Effector memory CD4-positive, alpha-beta T cell (primary cell): Measurements from ENCODE around the gene EIF5AL1.
"Not testable (repeated sequence)": the region's sequence is repeated elsewhere in the genome, so short reads cannot be mapped to it uniquely, and the experiment has no call there.

Experiments used
- DNase-seq, 3 donors: peaks; one replicate each; pipeline ENCODE4 v3.0.0-alpha.2; 2020
- H3K27ac ChIP-seq: 2 replicates; pipeline ENCODE4 v1.7.0; 2013; ENCODE audit warnings: mild to moderate bottlenecking, low read length, moderate library complexity; ENCODE audit not compliant: insufficient read depth, poor library complexity, severe bottlenecking
- H3K27me3 ChIP-seq: replicated peaks from 2 replicates; pipeline ENCODE4 v1.7.0; 2013; ENCODE audit warnings: mild to moderate bottlenecking, low read length; ENCODE audit not compliant: insufficient read depth, control insufficient read depth, poor library complexity, severe bottlenecking
- H3K36me3 ChIP-seq: 2 replicates; pipeline ENCODE4 v1.7.0; 2013; ENCODE audit warnings: mild to moderate bottlenecking, low read length, moderate library complexity; ENCODE audit not compliant: control insufficient read depth, insufficient read depth
- H3K4me1 ChIP-seq: 2 replicates; pipeline ENCODE4 v1.7.0; 2013; ENCODE audit warnings: low read length, mild to moderate bottlenecking; ENCODE audit not compliant: control insufficient read depth, insufficient read depth, poor library complexity, severe bottlenecking
- H3K4me3 ChIP-seq: 2 replicates; pipeline ENCODE4 v1.7.0; 2013; ENCODE audit warnings: low read length, low read depth, mild to moderate bottlenecking; ENCODE audit not compliant: insufficient read depth, poor library complexity, severe bottlenecking
- H3K9me3 ChIP-seq: 2 replicates; pipeline ENCODE4 v1.7.0; 2013; ENCODE audit warnings: mild to moderate bottlenecking, low read length, moderate library complexity; ENCODE audit not compliant: control insufficient read depth
- total RNA-seq, 3 donors: gene quantifications; one replicate each; lab custom pipeline; 2026; lab: John Stamatoyannopoulos, UW

The EIF5AL1 gene
- 1.3 to 3.3 (median 2.1) reads per million in 3 donors for total RNA-seq

- H3K4me3 ChIP-seq, DNase-seq, H3K4me1 ChIP-seq, H3K9me3 ChIP-seq, H3K27me3 ChIP-seq, H3K27ac ChIP-seq, H3K36me3 ChIP-seq: not testable (repeated sequence)
Measured at GRCh38 chr10:79511891-79512583, at the start of gene EIF5AL1. EIF5AL1 (plus strand) TSS chr10:79512533; CDS start chr10:79512650, 117 bp downstream.

GRCh38 chr10:79463578-79464496 is 48.5 kb upstream of the EIF5AL1 start:
- Histone ChIP-seq H3K27me3 (no peaks in the 10 kb centered on the region), H3K36me3 (no peaks in the 10 kb centered on the region), H3K9me3 (no peaks in the 10 kb centered on the region), H3K27ac (no peak overlapping the region), H3K4me3 (no peak overlapping the region), H3K4me1 (no peaks in the 10 kb centered on the region)
- no peak for DNase-seq

- Histone ChIP-seq H3K36me3 (no peaks in the 10 kb centered on the region), H3K9me3 (no peaks in the 10 kb centered on the region), H3K27ac (no peak overlapping the region), H3K27me3 (no peaks in the 10 kb centered on the region), H3K4me3 (no peak overlapping the region), H3K4me1 (no peaks in the 10 kb centered on the region)
- DNase-seq = no peak
Measured at GRCh38 chr10:79465341-79465740, 47.0 kb upstream of the EIF5AL1 start.

- H3K27ac ChIP-seq = no peak overlapping the region
- H3K9me3 ChIP-seq = no peaks in the 10 kb centered on the region
Measured at GRCh38 chr10:79468015-79468560, 44.2 kb upstream of the EIF5AL1 start.

GRCh38 chr10:79468841-79469585 is 43.3 kb upstream of the EIF5AL1 start:
- Histone ChIP-seq H3K9me3 (no peaks in the 10 kb centered on the region), H3K36me3 (no peaks in the 10 kb centered on the region), H3K27ac (no peak overlapping the region), H3K4me3 (no peak overlapping the region), H3K27me3 (no peaks in the 10 kb centered on the region), H3K4me1 (no peaks in the 10 kb centered on the region)
- no peak for DNase-seq

More at GRCh38 chr10:79468015-79468560, 44.2 kb upstream of the EIF5AL1 start:
- H3K4me1 ChIP-seq = no peaks in the 10 kb centered on the region
- no peak overlapping the region for H3K4me3 ChIP-seq
- no peaks in the 10 kb centered on the region for H3K27me3 ChIP-seq
- no peaks in the 10 kb centered on the region for H3K36me3 ChIP-seq
- DNase-seq = no peak

GRCh38 chr10:79470096-79470495 is 42.2 kb upstream of the EIF5AL1 start:
- DNase-seq = no peak
- H3K4me3 ChIP-seq = no peak overlapping the region
- no peak overlapping the region for H3K27ac ChIP-seq
- H3K4me1 ChIP-seq = no peaks in the 10 kb centered on the region
- no peaks in the 10 kb centered on the region for H3K9me3 ChIP-seq
- H3K27me3 ChIP-seq = no peaks in the 10 kb centered on the region
- H3K36me3 ChIP-seq = no peaks in the 10 kb centered on the region

- H3K4me1 ChIP-seq = no peaks in the 10 kb centered on the region
- H3K9me3 ChIP-seq = no peaks in the 10 kb centered on the region
- H3K4me3 ChIP-seq = no peak overlapping the region
- no peaks in the 10 kb centered on the region for H3K36me3 ChIP-seq
- no peak overlapping the region for H3K27ac ChIP-seq
- no peaks in the 10 kb centered on the region for H3K27me3 ChIP-seq
- no peak for DNase-seq
Measured at GRCh38 chr10:79471776-79472175, 40.6 kb upstream of the EIF5AL1 start.

- no peaks in the 10 kb centered on the region for H3K9me3 ChIP-seq
- H3K36me3 ChIP-seq = no peaks in the 10 kb centered on the region
- DNase-seq = no peak
- H3K4me3 ChIP-seq = no peak overlapping the region
- H3K27ac ChIP-seq = no peak overlapping the region
- no peaks in the 10 kb centered on the region for H3K27me3 ChIP-seq
- H3K4me1 ChIP-seq = no peaks in the 10 kb centered on the region
Measured at GRCh38 chr10:79472449-79472848, 39.9 kb upstream of the EIF5AL1 start.

- Histone ChIP-seq H3K4me1 (no peaks in the 10 kb centered on the region), H3K9me3 (no peaks in the 10 kb centered on the region), H3K27ac (no peak overlapping the region), H3K4me3 (no peak overlapping the region), H3K27me3 (no peaks in the 10 kb centered on the region), H3K36me3 (no peaks in the 10 kb centered on the region)
- DNase-seq = no peak
Measured at GRCh38 chr10:79472951-79473350, 39.4 kb upstream of the EIF5AL1 start.
